ENCODE data around the gene MAP3K2. TPM values are rescaled to one million over a fixed set of nuclear protein-coding genes. Genes with fewer than 3 reads are reported as not detected.
"Not testable (repeated sequence)": the region's sequence is repeated elsewhere in the genome, so short reads cannot be mapped to it uniquely, and the experiment has no call there.

MAP3K2 gene
- total RNA-seq, 4 donors from 2014 or later, result 52.7 to 96.2 (median 54.2) TPM

DNA sequence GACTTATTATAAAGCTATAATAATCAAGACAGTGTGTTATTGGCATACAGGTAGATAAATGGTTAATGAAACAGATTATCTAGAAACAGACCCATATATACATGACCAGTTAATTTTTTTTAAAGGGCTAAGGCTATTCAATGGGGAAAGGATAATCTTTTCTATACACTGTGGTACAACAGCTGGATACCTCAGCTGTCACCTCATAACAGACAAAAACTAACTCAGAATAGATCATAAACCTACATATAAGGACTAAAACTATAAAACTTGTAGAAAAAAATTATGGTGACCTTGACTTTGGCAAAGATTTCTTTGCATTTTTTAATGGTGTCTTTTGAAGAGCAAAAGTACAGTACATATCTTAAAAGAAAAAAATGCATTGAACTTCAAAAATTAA, 30.2 kb downstream of the MAP3K2 start:
- no peak for ATAC-seq
- no peaks in the 10 kb centered on the region for H3K27me3 ChIP-seq
- H3K36me3 ChIP-seq, result no peaks in the 10 kb centered on the region
- TF ChIP-seq EP300 (IDR thresholded peaks at IDR 0.05), result no peak
- H3K4me3 ChIP-seq, result no peak overlapping the region
- no peak overlapping the region for H3K27ac ChIP-seq
- H3K9me3 ChIP-seq, result no peaks in the 10 kb centered on the region
- H3K4me1 ChIP-seq, result peaks cover 0 to 35% (median 0%) of the 10 kb centered on the region in 3 donors

DNA sequence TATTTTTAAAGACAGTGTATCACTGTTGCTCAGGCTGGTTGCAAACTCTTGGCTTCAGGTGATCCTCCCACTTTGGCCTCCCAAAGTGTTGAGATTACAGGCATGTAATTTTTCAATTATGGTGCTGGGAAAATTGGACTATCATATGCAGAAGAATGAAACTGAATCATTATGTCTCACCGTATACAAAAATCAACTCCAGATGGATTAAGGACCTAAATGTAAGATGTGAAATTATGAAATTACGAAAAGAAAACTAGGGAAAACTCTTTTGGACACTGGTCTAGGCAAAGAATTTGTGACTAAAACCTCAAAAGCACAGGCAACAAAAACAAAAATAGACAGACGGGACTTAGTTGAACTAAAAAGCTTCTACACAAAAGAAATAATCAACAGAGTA, 31.2 kb downstream of the MAP3K2 start:
- TF ChIP-seq POLR2AphosphoS5 (IDR thresholded peaks at IDR 0.05), result no peak
- TF ChIP-seq POLR2A (IDR thresholded peaks at IDR 0.05), result no peak
- TF ChIP-seq, protein P1, sequence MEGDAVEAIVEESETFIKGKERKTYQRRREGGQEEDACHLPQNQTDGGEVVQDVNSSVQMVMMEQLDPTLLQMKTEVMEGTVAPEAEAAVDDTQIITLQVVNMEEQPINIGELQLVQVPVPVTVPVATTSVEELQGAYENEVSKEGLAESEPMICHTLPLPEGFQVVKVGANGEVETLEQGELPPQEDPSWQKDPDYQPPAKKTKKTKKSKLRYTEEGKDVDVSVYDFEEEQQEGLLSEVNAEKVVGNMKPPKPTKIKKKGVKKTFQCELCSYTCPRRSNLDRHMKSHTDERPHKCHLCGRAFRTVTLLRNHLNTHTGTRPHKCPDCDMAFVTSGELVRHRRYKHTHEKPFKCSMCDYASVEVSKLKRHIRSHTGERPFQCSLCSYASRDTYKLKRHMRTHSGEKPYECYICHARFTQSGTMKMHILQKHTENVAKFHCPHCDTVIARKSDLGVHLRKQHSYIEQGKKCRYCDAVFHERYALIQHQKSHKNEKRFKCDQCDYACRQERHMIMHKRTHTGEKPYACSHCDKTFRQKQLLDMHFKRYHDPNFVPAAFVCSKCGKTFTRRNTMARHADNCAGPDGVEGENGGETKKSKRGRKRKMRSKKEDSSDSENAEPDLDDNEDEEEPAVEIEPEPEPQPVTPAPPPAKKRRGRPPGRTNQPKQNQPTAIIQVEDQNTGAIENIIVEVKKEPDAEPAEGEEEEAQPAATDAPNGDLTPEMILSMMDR (IDR thresholded peaks at IDR 0.05), result no peak
- no peak for TF ChIP-seq EP300 (IDR thresholded peaks at IDR 0.05)
- no peak overlapping the region for H3K4me3 ChIP-seq
- no peaks in the 10 kb centered on the region for H3K27me3 ChIP-seq
- no peak overlapping the region for H3K27ac ChIP-seq
- H3K9me3 ChIP-seq, result no peaks in the 10 kb centered on the region
- H3K4me1 ChIP-seq, result peaks cover 0 to 46% (median 0%) of the 10 kb centered on the region in 3 donors
- ATAC-seq, result no peak
- WGBS, 2 donors (ENCODE audit: low coverage in 1 of 2), result 93 to 100% methylated on average over 2 to 3 of the region's 3 CpGs
- no peaks in the 10 kb centered on the region for H3K36me3 ChIP-seq

DNA sequence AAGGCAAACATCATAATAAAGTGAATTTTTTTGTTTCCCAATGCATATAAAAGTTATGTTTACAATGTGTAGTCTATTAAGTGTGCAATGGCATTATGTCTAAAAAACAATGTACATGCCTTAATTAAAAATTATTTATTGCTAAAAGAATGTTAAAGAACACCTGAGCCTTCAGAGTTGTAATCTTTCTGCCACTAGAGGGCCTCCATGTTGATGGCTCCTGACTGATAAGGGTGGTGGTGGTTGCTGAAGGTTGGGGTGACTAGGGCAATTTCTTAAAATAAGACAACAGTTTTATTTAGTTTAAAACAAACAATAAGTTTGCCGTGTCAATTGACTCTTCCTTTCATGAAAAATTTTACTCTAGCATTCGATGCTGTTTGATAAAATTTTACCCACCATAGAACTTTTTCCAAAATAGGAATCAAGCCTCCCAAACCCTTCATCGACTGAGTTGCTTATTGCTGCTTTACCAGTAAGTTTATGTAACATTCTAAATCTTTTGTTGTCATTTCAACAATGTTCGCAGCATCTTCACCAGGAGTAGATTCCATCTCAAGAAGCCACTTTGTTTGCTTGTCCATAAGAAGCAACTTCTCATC, 32.3 kb downstream of the MAP3K2 start:
- Histone ChIP-seq H3K36me3 (no peaks in the 10 kb centered on the region), H3K4me3 (no peak overlapping the region), H3K4me1 (peaks cover 0 to 48% (median 0%) of the 10 kb centered on the region in 3 donors), H3K27me3 (no peaks in the 10 kb centered on the region), H3K9me3 (no peaks in the 10 kb centered on the region), H3K27ac (no peak overlapping the region)
- no peak for ATAC-seq
- TF ChIP-seq, protein P1 (IDR thresholded peaks at IDR 0.05), result peak in 3 of 4 experiments; percentile 4 to 41 (median 19)
- TF ChIP-seq POLR2A (IDR thresholded peaks at IDR 0.05) (no peak), POLR2AphosphoS5 (IDR thresholded peaks at IDR 0.05) (no peak), EP300 (IDR thresholded peaks at IDR 0.05) (no peak)
- WGBS, 2 donors (ENCODE audit: low coverage in 1 of 2), result 80 to 81% methylated on average over 4 of the region's 4 CpGs

DNA sequence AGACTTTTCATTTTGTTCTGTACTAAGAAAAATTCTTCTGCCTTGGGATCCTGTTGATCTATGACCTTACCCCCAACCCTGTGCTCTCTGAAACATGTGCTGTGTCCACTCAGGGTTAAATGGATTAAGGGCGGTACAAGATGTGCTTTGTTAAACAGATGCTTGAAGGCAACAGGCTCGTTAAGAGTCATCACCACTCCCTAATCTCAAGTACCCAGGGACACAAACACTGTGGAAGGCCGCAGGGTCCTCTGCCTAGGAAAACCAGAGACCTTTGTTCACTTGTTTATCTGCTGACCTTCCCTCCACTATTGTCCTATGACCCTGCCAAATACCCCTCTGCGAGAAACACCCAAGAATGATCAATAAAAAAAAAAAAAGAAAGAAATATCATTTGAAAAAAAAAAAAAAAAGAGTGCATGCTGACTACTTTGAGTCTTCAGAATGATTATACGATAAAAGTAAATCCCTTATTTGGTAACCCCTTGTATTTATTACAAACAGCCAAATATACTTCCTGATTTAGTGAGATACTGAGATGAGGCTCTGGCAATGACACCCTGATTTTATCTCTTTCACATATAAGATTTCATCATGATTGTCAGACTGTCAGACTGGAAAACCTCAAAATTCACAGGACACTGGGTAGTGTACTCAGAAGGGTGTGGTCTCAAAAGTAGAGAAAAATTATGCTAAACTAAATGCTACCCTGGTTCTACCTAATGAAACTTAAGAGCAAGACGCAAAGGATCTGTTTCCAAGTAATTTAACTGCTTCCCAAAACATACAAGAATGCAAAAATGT, 33.7 kb downstream of the MAP3K2 start:
- not testable (repeated sequence) for ATAC-seq, H3K36me3 ChIP-seq
- WGBS, 2 donors (ENCODE audit: low coverage in 1 of 2), result 60 to 64% methylated on average over 3 of the region's 6 CpGs

DNA sequence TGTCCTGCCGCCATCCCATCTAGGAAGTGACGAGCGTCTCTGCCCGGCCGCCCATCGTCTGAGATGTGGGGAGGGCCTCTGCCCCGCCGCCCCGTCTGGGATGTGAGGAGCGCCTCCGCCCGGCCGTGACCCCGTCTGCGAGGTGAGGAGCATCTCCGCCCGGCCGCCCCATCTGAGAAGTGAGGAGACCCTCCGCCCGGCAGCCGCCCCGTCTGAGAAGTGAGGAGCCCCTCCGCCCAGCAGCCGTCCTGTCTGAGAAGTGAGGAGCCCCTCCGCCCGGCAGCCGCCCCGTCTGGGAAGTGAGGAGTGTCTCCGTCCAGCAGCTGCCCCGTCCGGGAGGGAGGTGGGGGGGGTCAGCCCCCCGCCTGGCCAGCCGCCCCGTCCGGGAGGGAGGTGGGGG, 34.6 kb downstream of the MAP3K2 start:
- not testable (repeated sequence) for H3K9me3 ChIP-seq, H3K4me3 ChIP-seq, H3K36me3 ChIP-seq, ATAC-seq, H3K27ac ChIP-seq, H3K27me3 ChIP-seq
- peaks cover 0 to 38% (median 0%) of the 10 kb centered on the region in 3 donors for H3K4me1 ChIP-seq
- WGBS, 2 donors (ENCODE audit: low coverage in 1 of 2), result no CpG with 5 or more reads among the region's 35 CpGs

More for the DNA sequence above, 33.7 kb downstream of the MAP3K2 start:
- H3K27me3 ChIP-seq, H3K9me3 ChIP-seq, H3K27ac ChIP-seq, H3K4me3 ChIP-seq: not testable (repeated sequence)
- peaks cover 0 to 41% (median 0%) of the 10 kb centered on the region in 3 donors for H3K4me1 ChIP-seq

DNA sequence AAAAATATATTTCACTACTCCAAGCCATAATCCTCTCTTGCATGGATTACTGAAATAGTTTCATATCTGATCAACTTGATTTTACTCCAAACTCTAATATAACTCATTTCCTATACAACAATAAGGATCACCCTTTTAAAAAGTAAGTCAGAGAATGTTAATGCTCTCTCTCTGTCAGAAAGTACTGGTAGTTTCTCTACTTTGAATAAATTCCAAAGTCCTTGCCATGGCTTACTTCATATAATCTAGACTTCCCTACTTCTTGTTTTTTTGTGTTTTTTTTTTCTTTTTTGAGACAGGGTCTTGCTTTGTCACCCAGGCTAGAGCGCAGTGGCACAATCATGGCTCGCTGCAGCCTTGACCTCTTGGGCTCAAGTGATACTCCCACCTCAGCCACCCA, 36.2 kb downstream of the MAP3K2 start:
- no peak overlapping the region for H3K27ac ChIP-seq
- no peak overlapping the region for H3K4me3 ChIP-seq
- TF ChIP-seq EP300 (IDR thresholded peaks at IDR 0.05) (no peak), POLR2A (IDR thresholded peaks at IDR 0.05) (no peak), POLR2AphosphoS5 (IDR thresholded peaks at IDR 0.05) (no peak)
- TF ChIP-seq, protein P1 (IDR thresholded peaks at IDR 0.05), result no peak
- no peaks in the 10 kb centered on the region for H3K27me3 ChIP-seq
- no peaks in the 10 kb centered on the region for H3K36me3 ChIP-seq
- no peaks in the 10 kb centered on the region for H3K9me3 ChIP-seq
- peaks cover 0 to 39% (median 0%) of the 10 kb centered on the region in 3 donors for H3K4me1 ChIP-seq
- no peak for ATAC-seq
- 100% methylated on average over 2 of the region's 2 CpGs; no CpG with 5 or more reads in 1 of the 2 donors for WGBS, 2 donors (ENCODE audit: low coverage in 1 of 2)
